ENCODE results near the gene FGF14.

FGF14 gene

GRCh38 chr13:101982903-101983302, 418.9 kb downstream of the FGF14 start:
- H3K4me3 ChIP-seq (ENCODE audit: low read depth, low read length) = no peak overlapping the region
- H3K27ac ChIP-seq = no peak overlapping the region
- H3K27me3 ChIP-seq (replicated peaks) = no peaks in the 10 kb centered on the region
- no peak for TF ChIP-seq CTCF (IDR thresholded peaks at IDR 0.05; ENCODE audit: low read depth, low read length, missing control alignments)
- H3K36me3 ChIP-seq (replicated peaks) = no peaks in the 10 kb centered on the region
- in situ Hi-C loops (cut with HindIII; ENCODE audit: low pct_ligation_motif_present, low sequenced_read_pairs) = no loop called here
- no peak for DNase-seq

- no peak overlapping the region for H3K4me3 ChIP-seq (ENCODE audit: low read depth, low read length)
- no peak for TF ChIP-seq CTCF (IDR thresholded peaks at IDR 0.05; ENCODE audit: low read depth, low read length, missing control alignments)
- no peaks in the 10 kb centered on the region for H3K36me3 ChIP-seq (replicated peaks)
- in situ Hi-C loops (cut with HindIII; ENCODE audit: low pct_ligation_motif_present, low sequenced_read_pairs) = no loop called here
- no peak overlapping the region for H3K27ac ChIP-seq
- no peak for DNase-seq
- H3K27me3 ChIP-seq (replicated peaks) = no peaks in the 10 kb centered on the region
These were observed 422.0 kb downstream of the FGF14 start for GRCh38 chr13:101979825-101980224.

GRCh38 chr13:101978552-101979315, 423.1 kb downstream of the FGF14 start:
- in situ Hi-C loops (cut with HindIII; ENCODE audit: low pct_ligation_motif_present, low sequenced_read_pairs) = no loop called here
- Histone ChIP-seq H3K4me3 (ENCODE audit: low read depth, low read length) (no peak overlapping the region), H3K27me3 (replicated peaks) (no peaks in the 10 kb centered on the region), H3K27ac (no peak overlapping the region), H3K36me3 (replicated peaks) (no peaks in the 10 kb centered on the region)
- TF ChIP-seq CTCF (IDR thresholded peaks at IDR 0.05; ENCODE audit: low read depth, low read length, missing control alignments) = no peak
- no peak for DNase-seq

- in situ Hi-C loops (cut with HindIII; ENCODE audit: low pct_ligation_motif_present, low sequenced_read_pairs) = no loop called here
- no peak for TF ChIP-seq CTCF (IDR thresholded peaks at IDR 0.05; ENCODE audit: low read depth, low read length, missing control alignments)
- no peaks in the 10 kb centered on the region for H3K36me3 ChIP-seq (replicated peaks)
- DNase-seq = no peak
- H3K27ac ChIP-seq = no peak overlapping the region
- H3K27me3 ChIP-seq (replicated peaks) = no peaks in the 10 kb centered on the region
- no peak overlapping the region for H3K4me3 ChIP-seq (ENCODE audit: low read depth, low read length)
These were observed 424.4 kb downstream of the FGF14 start for GRCh38 chr13:101977475-101977874.

GRCh38 chr13:101972191-101972590, 429.7 kb downstream of the FGF14 start:
- no peak for TF ChIP-seq CTCF (IDR thresholded peaks at IDR 0.05; ENCODE audit: low read depth, low read length, missing control alignments)
- in situ Hi-C loops (cut with HindIII; ENCODE audit: low pct_ligation_motif_present, low sequenced_read_pairs) = no loop called here

GRCh38 chr13:101970341-101970740, 431.5 kb downstream of the FGF14 start:
- no peaks in the 10 kb centered on the region for H3K27me3 ChIP-seq (replicated peaks)
- H3K36me3 ChIP-seq (replicated peaks) = no peaks in the 10 kb centered on the region
- H3K27ac ChIP-seq = no peak overlapping the region
- DNase-seq = no peak
- in situ Hi-C loops (cut with HindIII; ENCODE audit: low pct_ligation_motif_present, low sequenced_read_pairs) = no loop called here
- no peak overlapping the region for H3K4me3 ChIP-seq (ENCODE audit: low read depth, low read length)
- TF ChIP-seq CTCF (IDR thresholded peaks at IDR 0.05; ENCODE audit: low read depth, low read length, missing control alignments) = no peak

More at GRCh38 chr13:101972191-101972590, 429.7 kb downstream of the FGF14 start:
- Histone ChIP-seq H3K36me3 (replicated peaks) (no peaks in the 10 kb centered on the region), H3K27ac (no peak overlapping the region), H3K4me3 (ENCODE audit: low read depth, low read length) (no peak overlapping the region), H3K27me3 (replicated peaks) (no peaks in the 10 kb centered on the region)
- no peak for DNase-seq

All from brain microvascular endothelial cell (primary cell).